DMS153 treated with DMSO at 0.1 percent for 48 hours (cell line): Measurements from ENCODE around the gene FBXW8.

Source experiments
- DNase-seq: peaks from one replicate; lab custom pipeline; 2025; ENCODE audit not compliant: unreplicated experiment; lab: John Stamatoyannopoulos, UW

The FBXW8 gene

DNA sequence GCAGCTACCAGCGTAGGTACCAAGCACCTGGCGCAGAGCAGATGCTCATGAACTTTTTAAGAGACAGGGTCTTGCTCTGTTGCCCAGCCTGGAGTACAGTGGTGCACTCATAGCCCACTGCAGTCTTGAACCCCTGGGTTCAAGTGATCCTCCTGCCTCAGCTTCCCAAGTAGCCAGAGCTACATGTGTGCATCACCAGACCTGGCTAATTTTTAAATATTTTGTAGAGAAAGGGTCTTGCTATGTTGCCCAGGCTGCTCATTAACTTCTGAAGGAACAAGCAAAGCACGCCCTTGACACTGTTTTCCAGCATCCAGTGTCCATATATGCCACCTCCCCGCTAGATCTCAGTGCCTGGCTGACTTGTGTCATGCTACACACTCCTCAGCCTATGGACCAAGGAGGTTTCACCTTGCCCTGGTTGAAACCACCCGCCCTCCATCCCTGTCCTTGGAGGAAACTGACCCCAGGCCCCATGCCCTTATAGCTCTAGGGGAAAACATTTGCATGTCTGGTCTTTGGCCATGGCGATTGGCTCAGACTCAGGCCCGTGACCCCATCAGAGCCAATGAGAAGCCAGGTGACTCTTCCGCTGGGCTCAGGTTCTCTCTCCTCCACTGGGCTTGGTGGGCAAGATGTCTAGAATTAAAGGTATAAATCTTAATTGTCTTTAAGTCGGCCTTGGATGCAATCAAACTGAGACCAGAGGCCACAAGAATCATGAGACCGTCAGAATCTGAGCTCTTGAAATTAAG lies 162.2 kb downstream of the FBXW8 start:
- DNase-seq = no peak

DNA sequence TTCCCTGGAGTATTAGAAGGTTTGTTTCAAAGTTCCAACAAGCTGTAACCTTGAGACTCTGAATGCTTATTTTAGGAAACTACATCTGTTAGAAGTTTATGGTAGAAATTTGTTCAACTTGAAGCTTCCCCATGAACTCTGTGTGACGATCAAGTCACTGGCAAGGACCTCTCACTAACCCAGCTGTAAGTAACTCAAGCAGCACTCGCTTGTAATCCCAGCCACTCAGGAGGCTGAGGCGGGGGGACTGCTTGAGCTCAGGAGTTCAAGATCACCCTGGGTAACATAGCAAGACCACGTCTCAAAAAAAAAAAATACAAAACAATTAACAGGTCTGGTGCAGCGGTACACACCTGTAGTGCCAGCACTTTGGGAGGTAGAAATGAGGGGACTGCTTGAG lies 162.9 kb downstream of the FBXW8 start:
- no peak for DNase-seq

DNA sequence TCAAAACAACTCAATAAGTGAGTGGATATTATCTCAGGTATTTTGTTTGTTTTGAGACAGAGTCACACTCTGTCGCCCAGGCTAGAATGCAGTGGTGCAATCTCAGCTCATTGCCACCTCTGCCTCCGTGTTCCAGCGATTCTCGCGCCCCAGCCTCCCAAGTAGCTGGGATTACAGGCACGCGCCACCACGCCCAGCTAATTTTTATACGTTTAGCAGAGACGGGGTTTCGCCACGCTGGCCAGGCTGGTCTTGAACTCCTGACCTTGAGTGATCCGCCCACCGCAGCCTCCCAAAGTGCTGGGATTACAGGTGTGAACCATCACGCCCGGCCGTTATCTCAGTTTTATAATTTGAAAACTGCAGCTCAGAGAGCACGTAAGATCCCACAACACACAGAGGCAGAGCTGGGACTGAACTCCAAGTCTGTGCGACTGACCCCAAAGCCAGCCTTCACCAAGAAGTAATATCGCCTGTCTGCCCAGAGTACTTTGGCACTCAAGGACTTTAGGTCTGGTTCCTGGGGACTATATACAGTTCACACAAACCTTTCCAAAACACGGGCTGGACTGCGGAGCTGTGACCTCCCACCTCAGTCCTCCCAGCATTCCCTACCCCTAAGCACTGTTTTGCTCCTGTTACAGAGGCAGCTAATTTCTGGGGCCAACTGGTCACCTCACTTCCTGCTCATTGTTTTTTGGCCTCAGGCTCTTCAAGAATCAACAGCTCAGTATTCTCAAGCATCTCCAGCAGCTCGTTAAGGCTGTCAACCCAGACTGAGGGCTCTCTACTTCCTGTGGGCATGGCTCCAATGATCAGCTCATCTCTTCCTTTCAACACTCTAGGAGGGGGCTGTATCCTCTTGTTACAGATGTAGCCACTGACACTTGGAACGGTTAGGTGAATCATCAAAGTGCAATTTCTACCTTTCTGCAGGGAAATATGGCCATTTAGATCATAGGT lies 165.9 kb downstream of the FBXW8 start:
- DNase-seq = no peak

GRCh38 chr12:117079487-117079886 lies 168.7 kb downstream of the FBXW8 start:
- no peak for DNase-seq

DNA sequence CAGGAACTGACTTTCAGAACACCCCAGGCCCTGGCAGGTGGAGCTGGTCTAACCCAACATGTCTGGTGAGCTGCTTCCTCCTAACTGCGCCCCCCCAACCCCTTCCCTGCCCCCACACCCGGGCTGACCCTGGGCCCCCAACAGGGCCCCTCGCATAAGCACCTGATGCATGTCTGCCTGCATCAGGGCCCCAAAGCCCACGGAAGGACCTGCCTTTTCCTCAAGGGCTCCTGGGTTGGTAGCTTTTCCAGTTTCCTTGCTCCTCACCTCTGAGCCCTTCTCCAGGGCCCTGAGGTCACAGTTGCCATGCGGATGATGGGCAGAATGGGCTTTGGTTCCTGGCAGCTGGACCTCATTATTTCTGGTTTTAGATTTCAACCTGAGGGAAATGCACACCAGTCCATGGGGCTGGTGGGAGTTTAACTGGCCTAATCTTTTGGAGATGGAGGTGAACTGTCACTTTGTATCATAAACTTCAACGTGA lies 170.0 kb downstream of the FBXW8 start:
- no peak for DNase-seq
